ENCODE results near the gene ADAMTSL2.

- no peak for TF ChIP-seq POLR2AphosphoS5 (IDR thresholded peaks at IDR 0.05)
- no peak for TF ChIP-seq CTCF (IDR thresholded peaks at IDR 0.05)
- TF ChIP-seq POLR2A (IDR thresholded peaks at IDR 0.05), result no peak
These were observed 55.1 kb downstream of the ADAMTSL2 start for GRCh38 chr9:133589454-133590227.
